Neural cell (in vitro differentiated cells): Measurements from ENCODE around the gene SH3RF2. TPM values are rescaled to one million over a fixed set of nuclear protein-coding genes. Genes with fewer than 3 reads are reported as not detected.

Experiments used
- H2AFZ ChIP-seq: fragments of 200-600, 300-800 bp; sonication (generic), shearing (Covaris generic); 2 replicates; pipeline ENCODE4 v1.6.0; 2014; ENCODE audit warnings: low read depth, mild to moderate bottlenecking, antibody characterized with exemption, low read length, moderate library complexity
- H3F3A ChIP-seq: fragments of 200-600 bp; shearing (Covaris generic); 2 replicates; pipeline ENCODE4 v1.6.1; 2016; ENCODE audit warnings: mild to moderate bottlenecking, moderate library complexity, mixed read lengths, antibody characterized with exemption, low read length; ENCODE audit not compliant: insufficient read depth, poor library complexity, severe bottlenecking
- H3K27ac ChIP-seq: fragments of 200-600, 300-800 bp; sonication (generic), shearing (Covaris generic); 2 replicates; pipeline ENCODE4 v1.5.1; 2014; ENCODE audit warnings: mild to moderate bottlenecking, low read length, moderate library complexity
- H3K27me3 ChIP-seq: fragments of 300-800, 200-600 bp; sonication (generic), shearing (Covaris generic); 2 replicates; pipeline ENCODE4 v1.6.0; 2014; ENCODE audit warnings: mild to moderate bottlenecking, low read depth, low read length, moderate library complexity; ENCODE audit not compliant: insufficient read depth
- H3K36me3 ChIP-seq: fragments of 300-800, 200-600 bp; sonication (generic), shearing (Covaris generic); 2 replicates; pipeline ENCODE4 v1.5.1; 2014; ENCODE audit warnings: mild to moderate bottlenecking, antibody characterized with exemption, low read length, moderate library complexity; ENCODE audit not compliant: insufficient read depth
- H3K4me2 ChIP-seq: fragments of 300-800, 200-600 bp; sonication (generic), shearing (Covaris generic); 2 replicates; pipeline ENCODE4 v1.6.0; 2014; ENCODE audit warnings: mild to moderate bottlenecking, low read length
- H3K4me3 ChIP-seq: fragments of 300-800, 200-600 bp; sonication (generic), shearing (Covaris generic); 2 replicates; pipeline ENCODE4 v1.5.1; 2014; ENCODE audit warnings: mild to moderate bottlenecking, low read length, moderate library complexity
- H3K79me2 ChIP-seq: fragments of 200-600 bp; shearing (Covaris generic); replicated peaks from 2 replicates; pipeline ENCODE4 v1.6.0; 2014; ENCODE audit warnings: mild to moderate bottlenecking, low read length, moderate library complexity; ENCODE audit not compliant: insufficient read depth
- H3K9ac ChIP-seq: fragments of 300-800, 200-600 bp; sonication (generic), shearing (Covaris generic); 2 replicates; pipeline ENCODE4 v1.6.1; 2016; ENCODE audit warnings: mild to moderate bottlenecking, low read length, mixed read lengths
- H3K9me2 ChIP-seq: fragments of 200-600 bp; shearing (Covaris generic); 2 replicates; pipeline ENCODE4 v1.6.1; 2016; ENCODE audit warnings: mild to moderate bottlenecking, low read length, mixed read lengths; ENCODE audit not compliant: insufficient read depth
- H3K9me3 ChIP-seq: fragments of 200-600, 300-800 bp; sonication (generic), shearing (Covaris generic); 2 replicates; pipeline ENCODE4 v1.6.1; 2016; ENCODE audit warnings: mild to moderate bottlenecking, mixed run types, low read length, moderate library complexity, mixed read lengths
- H4K20me1 ChIP-seq: fragments of 200-600 bp; shearing (Covaris generic); 2 replicates; pipeline ENCODE4 v1.6.1; 2016; ENCODE audit warnings: mild to moderate bottlenecking, mixed run types; ENCODE audit not compliant: insufficient read depth
- CTCF ChIP-seq: fragments of 450-650 bp; IDR thresholded peaks from 2 replicates; pipeline ENCODE4 v1.5.1; 2014; ENCODE audit warnings: antibody characterized with exemption, mild to moderate bottlenecking, moderate library complexity; ENCODE audit not compliant: poor library complexity, severe bottlenecking
- EP300 ChIP-seq: fragments of 450-650 bp; conservative IDR thresholded peaks from 2 replicates; pipeline ENCODE4 v1.6.1; 2014; ENCODE audit warnings: antibody characterized with exemption, mild to moderate bottlenecking, moderate library complexity; ENCODE audit not compliant: poor library complexity, severe bottlenecking
- EZH2 ChIP-seq: fragments of 200-600, 300-800 bp; shearing (Covaris generic), sonication (generic); IDR thresholded peaks from 2 replicates; pipeline ENCODE4 v1.6.1; 2014; ENCODE audit warnings: antibody characterized with exemption, low read length, borderline replicate concordance, mild to moderate bottlenecking; ENCODE audit not compliant: insufficient read depth, poor library complexity, severe bottlenecking
- MXI1 ChIP-seq: fragments of 450-650 bp; conservative IDR thresholded peaks from 2 replicates; pipeline ENCODE4 v1.6.1; 2014; ENCODE audit warnings: antibody characterized with exemption, mild to moderate bottlenecking; ENCODE audit not compliant: poor library complexity, severe bottlenecking
- POLR2AphosphoS5 ChIP-seq: IDR thresholded peaks from 2 replicates; pipeline ENCODE4 v1.6.1; 2012
- RAD21 ChIP-seq: fragments of 450-650 bp; conservative IDR thresholded peaks from 2 replicates; pipeline ENCODE4 v1.6.1; 2014; ENCODE audit warnings: antibody characterized with exemption, mild to moderate bottlenecking, moderate library complexity
- SMC3 ChIP-seq: fragments of 450-650 bp; conservative IDR thresholded peaks from 2 replicates; pipeline ENCODE4 v1.6.1; 2014; ENCODE audit warnings: antibody characterized with exemption, mild to moderate bottlenecking, moderate library complexity; ENCODE audit not compliant: poor library complexity
- TAF1 ChIP-seq: IDR thresholded peaks from 2 replicates; pipeline ENCODE4 v1.6.1; 2012; ENCODE audit warnings: low read depth
- polyA plus RNA-seq: library from polyadenylated mRNA; depleted of rRNA; stranded (reverse); fragments of >200 nt; gene quantifications from 2 replicates; pipeline ENCODE4 v1.2.3, GENCODE V29; 2014
- TF ChIP-seq, protein P1 (sequence below): IDR thresholded peaks from 2 replicates; pipeline ENCODE4 v1.6.1; 2012; ENCODE audit warnings: borderline replicate concordance

The SH3RF2 gene
- polyA plus RNA-seq, 1 donor from 2014 or later, result not detected

GRCh38 chr5:146059460-146060220 is 123.3 kb downstream of the SH3RF2 start:
- H4K20me1 ChIP-seq, result no peaks in the 10 kb centered on the region

DNA sequence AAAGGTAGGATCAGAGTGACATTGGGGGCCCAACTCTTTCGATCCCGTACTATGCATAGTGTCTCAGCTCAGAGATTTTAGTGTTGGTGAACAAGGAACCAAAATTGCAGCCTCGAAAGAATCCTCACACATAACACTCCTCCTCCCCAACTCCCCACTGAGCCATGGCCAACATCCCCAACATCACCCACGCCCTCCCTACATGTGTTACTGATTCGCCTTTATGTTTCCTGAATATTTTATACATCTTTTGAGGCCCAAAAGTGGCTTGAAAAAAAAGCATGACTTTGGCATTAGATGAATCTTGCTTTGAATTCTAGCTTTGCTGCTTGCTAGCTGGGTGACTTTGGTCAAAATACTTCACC is 123.8 kb downstream of the SH3RF2 start:
- Histone ChIP-seq H3K27me3 (no peaks in the 10 kb centered on the region), H3K79me2 (no peaks in the 10 kb centered on the region), H3K27ac (no peak overlapping the region), H3K36me3 (no peaks in the 10 kb centered on the region), H3K4me2 (no peak overlapping the region), H3F3A (no peaks in the 10 kb centered on the region), H3K9me2 (no peaks in the 10 kb centered on the region), H3K9me3 (no peaks in the 10 kb centered on the region), H2AFZ (no peak overlapping the region), H3K4me3 (no peak overlapping the region), H3K9ac (no peak overlapping the region), H4K20me1 (no peaks in the 10 kb centered on the region)
- TF ChIP-seq MXI1 (no peak), TAF1 (no peak), POLR2AphosphoS5 (no peak)

More at GRCh38 chr5:146059460-146060220, 123.3 kb downstream of the SH3RF2 start:
- H3K27ac ChIP-seq, result no peak overlapping the region
- TF ChIP-seq SMC3, result no peak
- TF ChIP-seq RAD21, result no peak
- TF ChIP-seq EP300, result no peak
- TF ChIP-seq CTCF, result no peak
- TF ChIP-seq TAF1, result no peak
- TF ChIP-seq MXI1, result no peak
- TF ChIP-seq POLR2AphosphoS5, result no peak
- TF ChIP-seq EZH2, result no peak
- TF ChIP-seq, protein P1, sequence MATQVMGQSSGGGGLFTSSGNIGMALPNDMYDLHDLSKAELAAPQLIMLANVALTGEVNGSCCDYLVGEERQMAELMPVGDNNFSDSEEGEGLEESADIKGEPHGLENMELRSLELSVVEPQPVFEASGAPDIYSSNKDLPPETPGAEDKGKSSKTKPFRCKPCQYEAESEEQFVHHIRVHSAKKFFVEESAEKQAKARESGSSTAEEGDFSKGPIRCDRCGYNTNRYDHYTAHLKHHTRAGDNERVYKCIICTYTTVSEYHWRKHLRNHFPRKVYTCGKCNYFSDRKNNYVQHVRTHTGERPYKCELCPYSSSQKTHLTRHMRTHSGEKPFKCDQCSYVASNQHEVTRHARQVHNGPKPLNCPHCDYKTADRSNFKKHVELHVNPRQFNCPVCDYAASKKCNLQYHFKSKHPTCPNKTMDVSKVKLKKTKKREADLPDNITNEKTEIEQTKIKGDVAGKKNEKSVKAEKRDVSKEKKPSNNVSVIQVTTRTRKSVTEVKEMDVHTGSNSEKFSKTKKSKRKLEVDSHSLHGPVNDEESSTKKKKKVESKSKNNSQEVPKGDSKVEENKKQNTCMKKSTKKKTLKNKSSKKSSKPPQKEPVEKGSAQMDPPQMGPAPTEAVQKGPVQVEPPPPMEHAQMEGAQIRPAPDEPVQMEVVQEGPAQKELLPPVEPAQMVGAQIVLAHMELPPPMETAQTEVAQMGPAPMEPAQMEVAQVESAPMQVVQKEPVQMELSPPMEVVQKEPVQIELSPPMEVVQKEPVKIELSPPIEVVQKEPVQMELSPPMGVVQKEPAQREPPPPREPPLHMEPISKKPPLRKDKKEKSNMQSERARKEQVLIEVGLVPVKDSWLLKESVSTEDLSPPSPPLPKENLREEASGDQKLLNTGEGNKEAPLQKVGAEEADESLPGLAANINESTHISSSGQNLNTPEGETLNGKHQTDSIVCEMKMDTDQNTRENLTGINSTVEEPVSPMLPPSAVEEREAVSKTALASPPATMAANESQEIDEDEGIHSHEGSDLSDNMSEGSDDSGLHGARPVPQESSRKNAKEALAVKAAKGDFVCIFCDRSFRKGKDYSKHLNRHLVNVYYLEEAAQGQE, result no peak
- no peaks in the 10 kb centered on the region for H3F3A ChIP-seq
- H3K27me3 ChIP-seq, result no peaks in the 10 kb centered on the region
- H2AFZ ChIP-seq, result peak overlapping the region; percentile 3
- H3K9me2 ChIP-seq, result no peaks in the 10 kb centered on the region
- H3K79me2 ChIP-seq, result no peaks in the 10 kb centered on the region
- H3K9me3 ChIP-seq, result no peaks in the 10 kb centered on the region
- no peaks in the 10 kb centered on the region for H3K36me3 ChIP-seq
- no peak overlapping the region for H3K9ac ChIP-seq
- H3K4me3 ChIP-seq, result no peak overlapping the region
- H3K4me2 ChIP-seq, result no peak overlapping the region
